HG03025 (cell line): ENCODE data around the gene PNPLA1.
A peak's percentile ranks its signal among the peaks of the same experiment; 100 is the strongest.

Source experiments
- ATAC-seq: cut with Tn5 transposase; IDR thresholded peaks from one replicate; pipeline ENCODE4 v1.9.1; 2021; ENCODE audit warnings: mild to moderate bottlenecking, moderate library complexity; ENCODE audit not compliant: unreplicated experiment, low FRiP score

Gene PNPLA1, protein sequence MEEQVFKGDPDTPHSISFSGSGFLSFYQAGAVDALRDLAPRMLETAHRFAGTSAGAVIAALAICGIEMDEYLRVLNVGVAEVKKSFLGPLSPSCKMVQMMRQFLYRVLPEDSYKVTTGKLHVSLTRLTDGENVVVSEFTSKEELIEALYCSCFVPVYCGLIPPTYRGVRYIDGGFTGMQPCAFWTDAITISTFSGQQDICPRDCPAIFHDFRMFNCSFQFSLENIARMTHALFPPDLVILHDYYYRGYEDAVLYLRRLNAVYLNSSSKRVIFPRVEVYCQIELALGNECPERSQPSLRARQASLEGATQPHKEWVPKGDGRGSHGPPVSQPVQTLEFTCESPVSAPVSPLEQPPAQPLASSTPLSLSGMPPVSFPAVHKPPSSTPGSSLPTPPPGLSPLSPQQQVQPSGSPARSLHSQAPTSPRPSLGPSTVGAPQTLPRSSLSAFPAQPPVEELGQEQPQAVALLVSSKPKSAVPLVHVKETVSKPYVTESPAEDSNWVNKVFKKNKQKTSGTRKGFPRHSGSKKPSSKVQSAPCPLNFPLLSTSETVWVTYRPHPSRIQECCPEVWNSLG

DNA sequence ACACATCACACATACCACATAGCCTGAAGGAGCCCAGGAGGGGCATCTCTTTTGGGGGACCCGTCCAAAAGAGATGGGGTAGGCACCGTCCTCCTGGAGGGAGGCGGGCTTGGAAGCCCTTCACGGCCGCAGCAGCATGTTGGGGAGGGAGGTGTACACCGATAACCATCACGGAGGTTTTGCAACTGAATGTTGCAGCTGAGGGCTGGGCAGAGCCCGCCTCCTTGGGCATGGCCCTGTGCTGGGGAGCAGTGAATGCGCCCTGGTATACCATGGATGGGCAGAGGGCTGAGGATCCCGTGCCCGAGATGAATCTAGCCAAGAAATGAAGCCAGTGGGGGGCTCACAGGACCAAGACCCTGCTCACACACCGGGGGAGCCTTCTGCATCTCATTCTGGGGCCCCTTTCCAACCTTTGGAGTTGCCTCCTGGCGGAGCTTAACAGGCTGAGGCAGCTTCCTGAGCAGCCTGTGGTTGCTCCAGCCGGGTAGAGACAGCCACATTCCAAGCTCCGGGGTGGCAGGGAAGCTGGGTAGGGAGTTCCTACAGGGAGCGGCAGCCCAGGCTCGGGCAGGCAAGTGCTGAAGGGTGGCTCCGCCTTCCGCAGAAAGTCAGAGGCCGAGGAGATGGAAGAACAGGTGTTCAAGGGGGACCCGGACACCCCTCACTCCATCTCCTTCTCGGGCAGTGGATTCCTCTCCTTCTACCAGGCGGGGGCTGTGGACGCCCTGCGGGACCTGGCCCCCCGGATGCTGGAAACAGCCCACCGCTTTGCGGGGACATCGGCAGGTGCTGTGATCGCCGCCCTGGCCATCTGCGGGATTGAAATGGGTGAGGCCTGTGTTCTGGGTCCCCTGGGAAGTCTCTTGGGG, at the start of gene PNPLA1:
PNPLA1 (plus strand) TSS at position 227 of the 872 bp plus-strand sequence; CDS start at position 627, 400 bp downstream.
- ATAC-seq = no peak

DNA sequence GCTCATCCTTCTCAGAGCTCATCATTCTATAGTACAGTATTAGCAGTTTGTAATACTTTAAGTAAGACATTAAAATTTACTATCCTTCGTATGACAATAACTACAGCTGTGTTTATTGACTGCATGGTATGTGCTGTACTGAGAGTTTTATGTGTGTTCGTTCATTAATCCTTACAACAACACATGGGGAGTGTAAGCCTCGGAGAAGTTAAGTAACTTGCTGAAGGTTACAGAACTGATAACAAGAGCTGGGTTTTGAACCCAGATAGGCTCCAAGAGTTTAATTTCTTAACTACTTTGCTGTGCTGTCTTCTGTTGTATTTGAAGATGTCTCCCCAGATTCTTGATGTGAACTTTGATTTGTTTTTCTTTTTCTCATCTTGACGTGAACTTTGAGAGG, 49.6 kb upstream of the PNPLA1 start:
- no peak for ATAC-seq

DNA sequence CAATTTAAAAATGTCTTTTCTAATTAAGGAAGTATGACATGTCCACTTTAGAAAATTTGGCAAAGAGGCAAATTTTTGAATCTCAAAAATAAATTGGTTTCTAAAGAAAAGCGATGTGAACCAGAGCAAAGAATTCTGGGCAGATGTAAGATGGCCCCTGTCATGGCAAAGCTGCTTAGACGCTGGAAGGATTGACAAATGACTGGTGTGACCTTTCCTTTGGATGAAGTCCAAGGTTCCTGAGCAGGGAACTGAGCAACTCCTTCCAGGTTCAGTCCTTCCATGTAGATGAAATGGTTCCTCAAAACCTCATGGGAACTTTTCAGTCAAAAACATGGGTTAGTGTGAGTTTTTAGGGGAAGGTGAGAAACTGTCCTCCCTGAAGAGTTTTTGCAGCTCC, 48.2 kb upstream of the PNPLA1 start:
- ATAC-seq = no peak

DNA sequence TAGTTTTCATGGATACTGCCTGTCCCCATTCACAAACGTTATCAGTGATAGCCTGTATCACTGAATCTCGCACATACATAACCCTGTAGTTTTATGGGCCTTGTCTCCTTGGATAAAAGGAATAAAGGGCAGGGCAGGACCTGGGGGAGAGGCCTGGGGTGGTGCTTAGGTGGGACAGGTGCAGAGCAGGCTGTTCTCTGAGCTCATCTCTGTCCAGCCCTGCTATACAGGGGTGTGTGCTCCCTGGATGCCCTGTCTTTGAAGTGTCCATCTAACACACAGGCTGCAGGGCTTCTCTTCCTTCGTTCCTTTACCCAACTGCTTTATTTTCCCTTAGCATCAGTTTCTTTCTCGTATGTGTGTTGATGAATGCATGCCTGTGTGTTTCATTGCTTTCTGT, 46.9 kb upstream of the PNPLA1 start:
- ATAC-seq = no peak

DNA sequence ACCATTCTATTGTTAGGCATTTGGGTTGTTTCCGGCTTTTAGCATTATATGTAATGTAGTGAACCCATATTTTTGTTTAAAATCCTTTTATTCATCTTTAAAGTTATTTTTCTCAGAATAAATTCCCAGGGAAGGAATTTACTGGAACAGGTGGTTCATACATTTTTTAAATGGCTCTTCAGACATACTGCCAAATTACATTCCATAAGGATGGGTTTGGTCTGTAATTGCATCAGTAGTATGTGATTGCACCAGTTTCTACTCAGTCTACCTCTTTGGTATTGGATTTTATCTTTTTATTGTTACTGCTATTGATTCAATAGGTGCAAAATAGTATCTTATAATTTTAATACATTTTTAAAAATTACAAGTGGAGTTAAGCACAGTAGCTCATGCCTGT, 46.2 kb upstream of the PNPLA1 start:
- ATAC-seq = no peak

DNA sequence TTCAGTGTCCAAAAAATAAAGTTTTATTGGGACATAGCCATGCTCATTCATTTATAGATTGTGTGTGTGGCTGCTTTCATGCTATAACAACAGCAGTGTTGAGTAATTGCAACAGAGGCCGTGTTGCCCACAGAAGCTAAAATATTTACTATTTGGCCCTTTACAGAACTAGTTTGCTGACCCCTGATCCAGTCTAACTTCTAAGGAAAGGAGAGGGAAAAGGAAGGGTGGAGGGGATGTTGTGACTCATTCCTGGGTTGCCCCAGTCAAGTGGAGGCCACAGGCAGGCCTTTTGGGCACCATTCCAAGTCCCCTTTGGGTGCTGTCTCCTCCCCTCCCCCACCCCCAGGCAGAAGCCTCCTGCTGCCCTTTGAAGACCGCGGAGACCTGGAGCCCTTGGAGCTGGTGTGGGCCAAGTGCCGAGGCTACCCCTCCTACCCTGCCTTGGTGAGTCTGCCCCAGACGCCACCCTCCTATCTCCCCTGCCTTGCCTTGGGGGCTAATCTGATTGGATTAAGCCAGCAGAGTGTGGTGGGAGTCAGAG, 44.9 kb upstream of the PNPLA1 start:
- no peak for ATAC-seq

DNA sequence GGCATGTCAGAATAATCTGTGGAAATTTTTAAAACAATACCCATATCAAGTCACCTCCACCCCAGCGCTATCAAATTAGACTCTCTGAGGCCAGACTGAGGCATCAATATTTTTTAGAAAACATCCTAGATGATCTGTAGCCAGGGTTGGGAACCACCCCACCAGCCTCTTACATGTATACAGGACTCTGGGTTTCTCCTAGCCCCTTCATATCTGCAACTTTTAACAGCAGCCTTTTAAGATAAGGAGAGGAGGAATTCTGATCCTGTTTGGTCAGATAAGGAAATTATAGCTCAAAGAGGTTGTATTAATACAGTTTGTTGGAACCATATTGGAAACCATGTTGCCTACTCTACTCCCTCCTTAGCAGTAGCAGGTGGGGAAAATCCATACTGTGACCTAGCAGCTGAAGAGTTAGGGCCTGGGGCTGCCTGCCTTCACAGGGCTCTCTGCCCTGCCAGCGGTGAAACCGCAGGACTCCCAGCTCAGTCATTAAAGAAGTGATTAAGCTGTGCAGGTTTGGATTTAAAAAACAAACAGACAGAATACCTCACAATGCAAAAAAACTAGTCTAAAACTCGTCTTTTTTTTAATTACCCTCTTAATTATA, 43.3 kb upstream of the PNPLA1 start:
- ATAC-seq = no peak

DNA sequence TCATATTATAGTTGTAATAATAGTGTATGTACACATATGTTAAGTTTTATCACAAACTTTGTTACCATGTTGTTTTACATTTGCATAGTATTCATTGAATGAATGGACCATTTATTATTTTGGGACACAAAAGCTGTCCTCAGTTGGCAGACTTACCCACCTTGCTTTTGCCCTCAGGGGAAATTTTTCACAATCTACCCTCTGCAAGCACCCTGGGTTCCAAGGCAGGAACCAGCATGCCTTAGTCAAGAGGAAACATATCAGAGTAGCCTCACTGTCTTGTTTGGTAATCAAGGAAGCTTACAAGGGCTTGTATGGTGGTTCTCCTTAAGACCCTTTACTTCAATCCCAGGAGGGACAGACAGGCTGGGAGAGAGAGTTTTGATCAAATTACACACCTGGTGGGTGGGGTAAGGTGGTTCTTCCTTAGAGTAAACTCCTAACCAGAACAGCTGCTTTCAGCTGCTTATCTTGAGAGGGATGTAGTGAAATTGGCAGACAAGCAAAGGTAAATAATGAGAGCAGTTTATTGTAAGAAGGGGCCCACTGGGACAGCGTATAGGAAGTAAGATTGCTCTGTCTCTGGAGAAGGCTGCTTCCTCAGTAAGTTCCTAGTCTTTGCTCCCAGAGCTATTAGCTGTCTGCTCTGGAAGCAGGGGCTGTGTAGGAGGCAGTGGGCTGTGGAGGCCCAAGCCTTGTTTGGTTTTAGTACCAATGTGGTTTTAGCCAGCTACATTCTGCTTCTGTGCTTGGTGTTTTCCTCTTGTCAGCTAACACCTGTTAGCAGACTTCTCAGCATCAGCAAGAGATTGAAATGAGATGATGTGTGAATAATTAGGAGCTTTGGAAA, 42.3 kb upstream of the PNPLA1 start:
- no peak for ATAC-seq

DNA sequence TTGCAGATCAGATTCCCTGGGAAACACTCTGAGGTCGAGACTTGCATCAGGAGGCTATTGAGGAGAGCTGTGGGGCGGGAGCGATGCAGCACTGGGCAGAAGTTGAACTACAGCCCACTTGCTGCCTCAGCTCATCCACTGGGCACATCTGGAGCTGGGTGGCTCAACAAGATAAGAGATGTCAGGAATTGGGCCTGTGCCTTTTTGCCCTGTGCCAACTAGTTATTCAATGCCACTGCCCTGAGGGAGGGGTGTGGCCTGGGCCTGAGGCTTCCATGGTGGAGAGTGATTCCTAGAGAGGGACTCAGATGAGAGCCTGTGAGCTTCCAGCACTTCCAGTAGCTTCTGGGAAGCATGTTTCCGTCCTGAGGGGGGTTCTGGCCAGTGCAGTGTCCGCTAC, 40.6 kb upstream of the PNPLA1 start:
- ATAC-seq = no peak

DNA sequence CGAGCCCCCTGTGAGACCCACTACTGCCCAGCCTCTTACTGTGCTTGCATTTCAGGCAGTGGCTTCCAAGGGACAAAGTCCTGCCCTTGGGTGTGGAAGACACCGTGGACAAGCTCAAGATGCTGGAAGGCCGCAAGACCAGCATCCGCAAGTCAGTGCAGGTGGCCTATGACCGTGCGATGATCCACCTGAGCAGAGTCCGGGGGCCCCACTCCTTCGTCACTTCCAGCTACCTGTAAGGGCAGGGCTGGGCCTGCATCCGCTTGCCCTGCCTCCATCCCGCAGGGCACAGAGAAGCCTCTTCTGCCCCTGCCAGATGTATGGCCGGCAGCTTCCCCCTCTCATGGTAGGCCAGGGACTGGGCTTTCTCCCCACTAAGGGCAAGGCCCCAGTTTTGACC, 39.5 kb upstream of the PNPLA1 start:
- ATAC-seq = no peak

DNA sequence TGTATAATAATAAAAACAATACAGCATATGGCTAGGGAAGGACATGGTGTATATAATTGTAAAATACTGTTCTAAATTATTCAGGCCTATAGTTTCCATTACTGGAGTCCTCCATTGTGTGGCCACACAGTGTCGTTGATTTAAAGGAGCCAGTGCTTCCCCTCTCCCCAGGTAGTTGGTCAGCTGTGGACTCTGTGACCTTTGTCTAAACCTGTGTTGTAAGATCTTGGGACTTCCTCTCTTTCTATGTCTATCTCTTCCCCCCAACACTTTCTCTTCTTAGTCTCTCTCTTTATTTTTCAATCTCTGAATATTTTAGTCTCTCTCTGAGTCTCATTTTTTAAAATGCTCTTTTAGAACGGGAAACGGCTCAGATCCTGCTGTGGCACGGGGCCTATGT, 37.7 kb upstream of the PNPLA1 start:
- ATAC-seq = no peak

DNA sequence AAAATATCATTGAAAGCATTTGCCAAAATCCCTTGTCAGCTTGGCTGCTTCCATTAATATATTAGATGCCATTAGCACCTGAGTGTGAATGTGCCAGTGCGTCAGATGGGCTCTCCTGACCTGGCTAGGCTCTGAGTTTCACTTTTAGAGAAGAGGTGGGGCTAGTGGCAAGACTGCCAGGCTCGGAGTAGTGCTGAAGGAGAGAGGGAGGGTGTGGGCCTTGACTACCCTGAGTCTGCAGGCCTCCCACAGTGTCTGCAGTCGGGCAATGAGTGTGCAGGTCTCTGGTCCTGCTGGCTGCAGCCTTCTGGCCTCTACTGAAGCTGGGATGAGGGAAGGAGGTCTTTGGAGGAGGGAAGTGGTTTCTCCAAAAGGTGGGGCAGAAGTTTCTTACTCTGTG, 34.6 kb upstream of the PNPLA1 start:
- no peak for ATAC-seq

DNA sequence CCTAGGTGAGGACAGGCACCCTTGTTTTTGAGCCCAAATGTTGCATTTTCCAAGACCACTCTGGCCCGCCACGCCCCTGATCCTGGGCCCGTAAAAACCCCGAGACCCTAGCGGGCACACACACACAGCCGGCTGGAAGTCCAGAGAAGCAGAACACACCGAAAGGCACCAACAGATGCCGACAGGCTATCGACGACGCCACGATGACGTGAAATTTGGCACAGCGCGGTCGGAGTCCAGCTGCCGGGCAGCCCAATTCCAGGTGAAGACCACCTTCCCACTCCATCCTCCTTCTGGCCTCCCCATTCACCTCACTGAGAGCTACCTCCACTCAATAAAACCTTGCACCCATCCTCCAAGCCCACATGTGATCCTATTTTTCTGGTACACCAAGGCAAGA, 34.0 kb upstream of the PNPLA1 start:
- no peak for ATAC-seq

DNA sequence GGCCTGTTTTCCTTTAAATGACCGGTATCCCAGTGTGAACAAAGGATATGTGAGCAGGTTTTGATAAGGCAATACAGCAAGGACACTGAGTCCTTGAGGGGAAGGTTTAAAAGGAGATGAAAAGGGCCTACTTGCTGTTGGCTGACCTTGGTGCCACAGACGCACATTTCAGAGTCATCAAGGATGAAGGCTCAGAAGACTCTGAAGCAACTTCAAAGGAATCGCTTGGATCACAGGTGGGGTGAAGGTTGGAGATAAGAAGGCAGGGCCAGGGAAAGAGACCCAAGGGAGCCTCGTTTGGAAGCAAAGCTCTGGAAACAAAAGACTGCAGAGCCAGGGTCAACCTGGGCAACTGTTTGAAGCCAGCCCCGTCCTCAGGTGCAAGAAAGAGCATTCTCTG, 30.1 kb upstream of the PNPLA1 start:
- no peak for ATAC-seq

DNA sequence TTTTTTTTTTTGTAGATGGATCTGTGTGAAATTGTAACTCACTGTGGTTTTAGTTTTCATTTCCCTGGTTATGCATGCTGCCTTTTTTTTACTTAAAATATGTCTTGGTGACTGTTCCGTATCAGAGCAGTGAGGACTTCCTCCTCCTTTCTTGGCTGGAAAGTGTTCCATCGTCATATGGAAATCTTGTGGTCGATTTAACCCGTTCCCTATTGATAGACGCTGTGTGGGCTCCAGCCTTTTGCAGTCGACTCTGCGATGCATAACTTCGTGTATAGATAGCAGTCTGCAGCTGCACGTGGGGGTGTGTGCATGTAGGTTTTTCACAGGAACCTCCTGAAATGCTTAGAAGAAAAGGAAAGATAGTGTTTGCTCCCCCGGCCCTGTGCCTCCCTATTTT, 28.1 kb upstream of the PNPLA1 start:
- peak; percentile 72 for ATAC-seq

DNA sequence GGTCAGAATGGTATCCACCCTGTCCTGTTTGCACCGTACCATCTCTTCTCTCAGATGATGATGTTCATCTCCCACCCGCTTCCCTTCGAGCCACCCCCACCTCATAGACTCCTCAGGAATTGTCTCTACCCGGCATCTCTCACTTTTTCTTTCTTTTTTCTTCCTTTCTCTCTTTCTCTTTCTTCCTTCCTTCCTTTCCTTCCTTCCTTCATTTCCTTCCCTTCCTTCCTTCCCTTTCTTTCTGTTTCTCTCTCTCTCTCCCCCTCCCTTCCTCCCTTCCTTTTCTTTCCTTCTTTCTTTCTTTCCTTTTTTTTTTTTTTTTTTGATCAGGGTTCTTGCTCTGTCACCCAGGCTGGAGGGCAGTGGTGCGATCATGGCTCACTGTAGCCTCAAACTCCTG, 27.7 kb upstream of the PNPLA1 start:
- no peak for ATAC-seq

DNA sequence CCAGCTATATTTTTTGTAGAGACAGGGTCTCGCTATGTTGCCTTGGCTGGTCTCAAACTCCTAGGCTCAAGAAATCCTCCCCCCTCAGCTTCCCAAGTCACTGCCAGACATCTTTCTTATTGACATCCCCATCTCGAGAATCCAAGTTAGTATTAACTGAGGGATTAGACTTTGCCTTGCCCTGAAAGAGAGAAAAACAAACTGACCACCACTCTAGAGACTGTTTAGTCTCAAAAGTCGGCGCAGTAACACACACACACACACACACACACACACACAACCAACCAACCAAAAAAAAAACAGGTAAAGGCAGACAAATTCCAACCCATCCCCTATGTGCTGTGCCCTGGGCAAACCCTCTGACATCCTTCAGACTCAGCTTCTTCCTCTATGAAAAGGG, 27.2 kb upstream of the PNPLA1 start:
- no peak for ATAC-seq

DNA sequence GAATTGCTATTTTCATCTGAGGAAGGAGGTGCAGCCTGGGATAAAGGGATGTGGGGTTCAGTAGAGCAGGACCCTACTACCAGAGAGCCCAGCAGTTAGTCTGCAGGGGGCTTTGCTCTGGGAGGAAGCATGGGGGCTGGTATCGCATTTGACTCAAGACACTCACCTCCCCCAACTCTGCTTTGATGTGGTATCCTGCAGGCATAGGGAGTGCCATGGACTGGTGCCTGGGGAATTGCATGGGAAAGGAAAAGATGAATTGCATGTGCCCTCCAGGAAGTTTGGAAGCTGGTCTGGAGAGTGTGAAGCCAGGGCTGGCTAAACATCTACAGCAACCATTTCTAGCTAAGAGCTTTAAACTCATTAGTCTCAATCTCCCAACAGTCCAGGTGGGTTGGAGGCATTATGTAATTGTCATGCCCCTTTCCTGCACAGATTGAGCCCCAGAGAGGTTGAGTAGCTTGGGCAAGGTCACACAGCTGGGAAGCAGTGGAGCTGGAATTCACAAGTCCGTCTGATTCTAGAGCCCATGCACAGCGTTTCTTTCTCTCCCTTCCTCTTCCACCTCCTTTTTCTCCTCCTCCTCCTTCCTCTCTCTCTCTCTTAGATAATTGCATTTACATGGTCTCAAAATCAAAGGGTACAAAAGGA, 26.2 kb upstream of the PNPLA1 start:
- ATAC-seq = no peak

DNA sequence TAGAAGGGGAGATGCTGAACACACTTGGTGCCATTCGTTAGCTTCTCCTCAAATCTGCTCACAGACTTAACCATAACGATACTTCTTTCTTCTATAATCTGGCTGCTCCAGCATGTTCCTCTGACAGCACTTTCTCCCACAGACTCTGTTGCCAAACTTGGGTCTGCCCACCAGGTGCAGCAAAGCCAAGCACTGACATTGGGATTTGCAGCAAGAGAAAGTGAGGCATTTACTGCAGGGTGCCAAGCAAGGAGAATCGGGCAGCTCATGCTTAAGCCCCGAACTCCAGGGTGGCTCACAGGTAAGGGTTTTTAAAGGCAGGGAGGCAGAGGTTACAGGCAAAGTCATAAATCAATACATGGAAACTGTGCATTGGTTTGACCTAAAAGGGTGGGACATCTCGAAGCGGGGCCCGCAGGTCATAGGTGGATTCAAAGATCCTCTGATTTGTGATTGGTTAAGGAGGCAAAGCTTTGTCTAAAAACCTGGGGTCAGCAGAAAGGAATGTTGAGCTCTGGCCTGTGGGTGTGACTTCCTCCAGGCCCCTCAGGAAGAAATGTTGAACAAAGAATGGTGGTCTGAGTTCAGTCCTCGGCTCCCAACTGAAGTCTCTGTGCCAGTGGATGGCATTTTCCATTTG, 25.1 kb upstream of the PNPLA1 start:
- ATAC-seq = no peak
